HepG2 (cell line): ENCODE measurements around the gene LITAFD. TPM values are rescaled to one million over a fixed set of nuclear protein-coding genes. Genes with fewer than 3 reads are reported as not detected.

Experiments
- ATM ChIP-seq: fragments of 450-650 bp; IDR thresholded peaks from 2 replicates; pipeline ENCODE4 v1.7.1; 2017; ENCODE audit warnings: mild to moderate bottlenecking, borderline replicate concordance
- HMGA1 ChIP-seq: sonication (generic); formaldehyde crosslinking; conservative IDR thresholded peaks from 2 replicates; pipeline ENCODE4 v1.4.0; 2020; ENCODE audit warnings: missing genetic modification reagents
- MYC ChIP-seq: sonication (generic); formaldehyde crosslinking; IDR thresholded peaks from 2 replicates; pipeline ENCODE4 v1.9.0; 2021; ENCODE audit warnings: missing genetic modification reagents, borderline replicate concordance
- PITX1 ChIP-seq: sonication (generic); formaldehyde crosslinking; IDR thresholded peaks from 2 replicates; pipeline ENCODE4 v1.5.1; 2020; ENCODE audit warnings: mild to moderate bottlenecking, missing genetic modification reagents
- REXO4 ChIP-seq: sonication (generic); formaldehyde crosslinking; IDR thresholded peaks from 2 replicates; pipeline ENCODE4 v1.8.0; 2022; ENCODE audit warnings: missing genetic modification reagents, mild to moderate bottlenecking, borderline replicate concordance
- RORA ChIP-seq: sonication (generic); formaldehyde crosslinking; IDR thresholded peaks from 2 replicates; pipeline ENCODE4 v1.5.0; 2020; ENCODE audit warnings: mild to moderate bottlenecking, missing genetic modification reagents, moderate library complexity
- ZNF546 ChIP-seq: sonication (generic); formaldehyde crosslinking; conservative IDR thresholded peaks from 2 replicates; pipeline ENCODE4 v1.8.1; 2023; ENCODE audit warnings: mild to moderate bottlenecking, missing genetic modification reagents
- polyA plus RNA-seq, 8 experiments: library from polyadenylated mRNA; depleted of rRNA in 3 of 8; stranded (reverse) in 7 of 8; unstranded in 1 of 8; fragments of >200 nt; fragmentation: Illumina TruSeq in 4 of 8; extraction: Trizol in 4 of 8; gene quantifications; 2 replicates each; pipeline versions ENCODE4 v1.2.1 to v1.2.3, GENCODE V29; 2011 to 2016; ENCODE audit warnings: low read depth in 4 of 8, missing spikeins in 1 of 8, mixed read lengths in 1 of 8; ENCODE audit not compliant: insufficient read depth in 1 of 8
- total RNA-seq, 5 experiments: library from RNA; depleted of rRNA; stranded (reverse); fragments of >200 nt; fragmentation: Illumina TruSeq; extraction: Trizol; gene quantifications; 2 replicates each; pipeline ENCODE4 v1.2.3, GENCODE V29; 2016; ENCODE audit warnings: low read depth in 1 of 5
- TF ChIP-seq, protein P1 (sequence below): sonication (generic); formaldehyde crosslinking; IDR thresholded peaks from 2 replicates; pipeline ENCODE4 v1.4.0; 2020; ENCODE audit warnings: missing genetic modification reagents
- TF ChIP-seq, protein P2 (sequence below): sonication (generic); formaldehyde crosslinking; IDR thresholded peaks from 2 replicates; pipeline ENCODE4 v1.4.0; 2020; ENCODE audit warnings: missing genetic modification reagents
- TF ChIP-seq, protein P3 (sequence below): sonication (generic); formaldehyde crosslinking; IDR thresholded peaks from 2 replicates; pipeline ENCODE4 v1.4.0; 2020; ENCODE audit warnings: missing genetic modification reagents
- TF ChIP-seq, protein P4 (sequence below), 2 experiments: IDR thresholded peaks; 2 replicates each; pipeline ENCODE4 v1.6.1; 2011 to 2012; ENCODE audit warnings: low read length in 2 of 2, borderline replicate concordance in 1 of 2, low read depth in 1 of 2, mild to moderate bottlenecking in 1 of 2, moderate library complexity in 1 of 2
- TF ChIP-seq, protein P5 (sequence below): sonication (generic); formaldehyde crosslinking; IDR thresholded peaks from 2 replicates; pipeline ENCODE4 v1.5.1; 2020; ENCODE audit warnings: mild to moderate bottlenecking, missing genetic modification reagents, moderate library complexity
- TF ChIP-seq, protein P6 (sequence below): sonication (generic); formaldehyde crosslinking; IDR thresholded peaks from 2 replicates; pipeline ENCODE4 v1.5.0; 2020; ENCODE audit warnings: missing genetic modification reagents

LITAFD gene
- total and polyA plus RNA-seq, 2 of the 13 experiments (the other 11 are each of a cell fraction or from before 2014, with no cell fraction given), result not detected

DNA sequence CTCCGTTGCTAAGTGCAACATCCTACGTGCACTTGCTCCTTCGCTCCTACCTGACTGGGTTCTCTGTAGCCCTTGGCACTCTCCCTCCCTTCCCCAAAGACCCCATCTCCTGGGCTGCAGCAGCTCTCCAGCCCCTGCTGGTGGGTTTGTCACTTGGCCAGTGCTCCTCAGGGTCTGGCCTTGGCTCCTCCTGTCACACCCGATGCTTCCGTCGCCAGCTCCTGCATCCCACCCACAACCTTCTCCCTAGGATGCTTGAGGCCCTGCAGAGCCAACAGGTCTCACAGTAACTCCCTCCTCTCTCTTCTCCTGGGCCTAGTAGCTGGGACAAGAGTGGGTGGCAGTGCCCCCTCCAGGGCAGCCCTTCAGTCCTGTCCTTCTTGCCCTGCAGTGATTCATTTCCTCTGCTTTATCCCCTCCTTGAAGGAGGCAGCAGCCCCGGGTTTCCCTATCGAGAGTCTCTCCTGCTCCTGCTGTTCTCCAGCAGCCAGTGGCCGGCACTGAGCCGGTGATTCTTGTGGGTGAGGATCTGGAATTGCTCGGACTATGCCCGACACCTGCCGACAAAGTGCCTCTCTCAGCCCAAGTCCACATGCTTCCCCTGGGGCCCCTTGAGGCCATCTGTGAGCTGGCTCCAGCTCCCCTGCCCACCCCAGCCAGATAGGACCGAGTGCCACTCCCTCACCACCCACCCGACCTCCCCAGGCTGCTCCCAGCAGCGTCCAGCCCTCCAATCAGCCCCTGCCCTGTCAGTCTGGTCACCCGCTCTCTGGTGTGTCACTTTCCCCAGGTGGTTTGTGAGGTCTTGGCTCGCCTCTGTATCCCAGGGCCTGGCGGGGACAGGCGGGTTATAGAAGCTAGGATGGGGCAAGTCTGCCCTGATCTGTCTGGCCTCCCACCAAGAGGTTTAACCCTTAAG is 3.8 kb downstream of the LITAFD start (continued):
- TF ChIP-seq, protein P1, sequence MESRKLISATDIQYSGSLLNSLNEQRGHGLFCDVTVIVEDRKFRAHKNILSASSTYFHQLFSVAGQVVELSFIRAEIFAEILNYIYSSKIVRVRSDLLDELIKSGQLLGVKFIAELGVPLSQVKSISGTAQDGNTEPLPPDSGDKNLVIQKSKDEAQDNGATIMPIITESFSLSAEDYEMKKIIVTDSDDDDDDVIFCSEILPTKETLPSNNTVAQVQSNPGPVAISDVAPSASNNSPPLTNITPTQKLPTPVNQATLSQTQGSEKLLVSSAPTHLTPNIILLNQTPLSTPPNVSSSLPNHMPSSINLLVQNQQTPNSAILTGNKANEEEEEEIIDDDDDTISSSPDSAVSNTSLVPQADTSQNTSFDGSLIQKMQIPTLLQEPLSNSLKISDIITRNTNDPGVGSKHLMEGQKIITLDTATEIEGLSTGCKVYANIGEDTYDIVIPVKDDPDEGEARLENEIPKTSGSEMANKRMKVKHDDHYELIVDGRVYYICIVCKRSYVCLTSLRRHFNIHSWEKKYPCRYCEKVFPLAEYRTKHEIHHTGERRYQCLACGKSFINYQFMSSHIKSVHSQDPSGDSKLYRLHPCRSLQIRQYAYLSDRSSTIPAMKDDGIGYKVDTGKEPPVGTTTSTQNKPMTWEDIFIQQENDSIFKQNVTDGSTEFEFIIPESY, result no peak
- TF ChIP-seq MYC (CRISPR knock-in tag) (peak; percentile 58; the same call in 1 of the 2 replicates), ZNF546 (CRISPR knock-in tag) (no peak), HMGA1 (CRISPR knock-in tag) (no peak), PITX1 (CRISPR knock-in tag) (no peak), RORA (CRISPR knock-in tag) (no peak), REXO4 (CRISPR knock-in tag) (no peak), ATM (no peak)
- TF ChIP-seq, protein P2, sequence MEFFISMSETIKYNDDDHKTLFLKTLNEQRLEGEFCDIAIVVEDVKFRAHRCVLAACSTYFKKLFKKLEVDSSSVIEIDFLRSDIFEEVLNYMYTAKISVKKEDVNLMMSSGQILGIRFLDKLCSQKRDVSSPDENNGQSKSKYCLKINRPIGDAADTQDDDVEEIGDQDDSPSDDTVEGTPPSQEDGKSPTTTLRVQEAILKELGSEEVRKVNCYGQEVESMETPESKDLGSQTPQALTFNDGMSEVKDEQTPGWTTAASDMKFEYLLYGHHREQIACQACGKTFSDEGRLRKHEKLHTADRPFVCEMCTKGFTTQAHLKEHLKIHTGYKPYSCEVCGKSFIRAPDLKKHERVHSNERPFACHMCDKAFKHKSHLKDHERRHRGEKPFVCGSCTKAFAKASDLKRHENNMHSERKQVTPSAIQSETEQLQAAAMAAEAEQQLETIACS (CRISPR knock-in tag), result no peak
- TF ChIP-seq, protein P3, sequence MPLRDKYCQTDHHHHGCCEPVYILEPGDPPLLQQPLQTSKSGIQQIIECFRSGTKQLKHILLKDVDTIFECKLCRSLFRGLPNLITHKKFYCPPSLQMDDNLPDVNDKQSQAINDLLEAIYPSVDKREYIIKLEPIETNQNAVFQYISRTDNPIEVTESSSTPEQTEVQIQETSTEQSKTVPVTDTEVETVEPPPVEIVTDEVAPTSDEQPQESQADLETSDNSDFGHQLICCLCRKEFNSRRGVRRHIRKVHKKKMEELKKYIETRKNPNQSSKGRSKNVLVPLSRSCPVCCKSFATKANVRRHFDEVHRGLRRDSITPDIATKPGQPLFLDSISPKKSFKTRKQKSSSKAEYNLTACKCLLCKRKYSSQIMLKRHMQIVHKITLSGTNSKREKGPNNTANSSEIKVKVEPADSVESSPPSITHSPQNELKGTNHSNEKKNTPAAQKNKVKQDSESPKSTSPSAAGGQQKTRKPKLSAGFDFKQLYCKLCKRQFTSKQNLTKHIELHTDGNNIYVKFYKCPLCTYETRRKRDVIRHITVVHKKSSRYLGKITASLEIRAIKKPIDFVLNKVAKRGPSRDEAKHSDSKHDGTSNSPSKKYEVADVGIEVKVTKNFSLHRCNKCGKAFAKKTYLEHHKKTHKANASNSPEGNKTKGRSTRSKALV (CRISPR knock-in tag), result no peak
- TF ChIP-seq, protein P4, sequence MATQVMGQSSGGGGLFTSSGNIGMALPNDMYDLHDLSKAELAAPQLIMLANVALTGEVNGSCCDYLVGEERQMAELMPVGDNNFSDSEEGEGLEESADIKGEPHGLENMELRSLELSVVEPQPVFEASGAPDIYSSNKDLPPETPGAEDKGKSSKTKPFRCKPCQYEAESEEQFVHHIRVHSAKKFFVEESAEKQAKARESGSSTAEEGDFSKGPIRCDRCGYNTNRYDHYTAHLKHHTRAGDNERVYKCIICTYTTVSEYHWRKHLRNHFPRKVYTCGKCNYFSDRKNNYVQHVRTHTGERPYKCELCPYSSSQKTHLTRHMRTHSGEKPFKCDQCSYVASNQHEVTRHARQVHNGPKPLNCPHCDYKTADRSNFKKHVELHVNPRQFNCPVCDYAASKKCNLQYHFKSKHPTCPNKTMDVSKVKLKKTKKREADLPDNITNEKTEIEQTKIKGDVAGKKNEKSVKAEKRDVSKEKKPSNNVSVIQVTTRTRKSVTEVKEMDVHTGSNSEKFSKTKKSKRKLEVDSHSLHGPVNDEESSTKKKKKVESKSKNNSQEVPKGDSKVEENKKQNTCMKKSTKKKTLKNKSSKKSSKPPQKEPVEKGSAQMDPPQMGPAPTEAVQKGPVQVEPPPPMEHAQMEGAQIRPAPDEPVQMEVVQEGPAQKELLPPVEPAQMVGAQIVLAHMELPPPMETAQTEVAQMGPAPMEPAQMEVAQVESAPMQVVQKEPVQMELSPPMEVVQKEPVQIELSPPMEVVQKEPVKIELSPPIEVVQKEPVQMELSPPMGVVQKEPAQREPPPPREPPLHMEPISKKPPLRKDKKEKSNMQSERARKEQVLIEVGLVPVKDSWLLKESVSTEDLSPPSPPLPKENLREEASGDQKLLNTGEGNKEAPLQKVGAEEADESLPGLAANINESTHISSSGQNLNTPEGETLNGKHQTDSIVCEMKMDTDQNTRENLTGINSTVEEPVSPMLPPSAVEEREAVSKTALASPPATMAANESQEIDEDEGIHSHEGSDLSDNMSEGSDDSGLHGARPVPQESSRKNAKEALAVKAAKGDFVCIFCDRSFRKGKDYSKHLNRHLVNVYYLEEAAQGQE (IDR thresholded peaks at IDR 0.05; ENCODE audit: borderline replicate concordance in 1 of 2, low read depth in 1 of 2, low read length in 2 of 2), result no peak
- TF ChIP-seq, protein P5, sequence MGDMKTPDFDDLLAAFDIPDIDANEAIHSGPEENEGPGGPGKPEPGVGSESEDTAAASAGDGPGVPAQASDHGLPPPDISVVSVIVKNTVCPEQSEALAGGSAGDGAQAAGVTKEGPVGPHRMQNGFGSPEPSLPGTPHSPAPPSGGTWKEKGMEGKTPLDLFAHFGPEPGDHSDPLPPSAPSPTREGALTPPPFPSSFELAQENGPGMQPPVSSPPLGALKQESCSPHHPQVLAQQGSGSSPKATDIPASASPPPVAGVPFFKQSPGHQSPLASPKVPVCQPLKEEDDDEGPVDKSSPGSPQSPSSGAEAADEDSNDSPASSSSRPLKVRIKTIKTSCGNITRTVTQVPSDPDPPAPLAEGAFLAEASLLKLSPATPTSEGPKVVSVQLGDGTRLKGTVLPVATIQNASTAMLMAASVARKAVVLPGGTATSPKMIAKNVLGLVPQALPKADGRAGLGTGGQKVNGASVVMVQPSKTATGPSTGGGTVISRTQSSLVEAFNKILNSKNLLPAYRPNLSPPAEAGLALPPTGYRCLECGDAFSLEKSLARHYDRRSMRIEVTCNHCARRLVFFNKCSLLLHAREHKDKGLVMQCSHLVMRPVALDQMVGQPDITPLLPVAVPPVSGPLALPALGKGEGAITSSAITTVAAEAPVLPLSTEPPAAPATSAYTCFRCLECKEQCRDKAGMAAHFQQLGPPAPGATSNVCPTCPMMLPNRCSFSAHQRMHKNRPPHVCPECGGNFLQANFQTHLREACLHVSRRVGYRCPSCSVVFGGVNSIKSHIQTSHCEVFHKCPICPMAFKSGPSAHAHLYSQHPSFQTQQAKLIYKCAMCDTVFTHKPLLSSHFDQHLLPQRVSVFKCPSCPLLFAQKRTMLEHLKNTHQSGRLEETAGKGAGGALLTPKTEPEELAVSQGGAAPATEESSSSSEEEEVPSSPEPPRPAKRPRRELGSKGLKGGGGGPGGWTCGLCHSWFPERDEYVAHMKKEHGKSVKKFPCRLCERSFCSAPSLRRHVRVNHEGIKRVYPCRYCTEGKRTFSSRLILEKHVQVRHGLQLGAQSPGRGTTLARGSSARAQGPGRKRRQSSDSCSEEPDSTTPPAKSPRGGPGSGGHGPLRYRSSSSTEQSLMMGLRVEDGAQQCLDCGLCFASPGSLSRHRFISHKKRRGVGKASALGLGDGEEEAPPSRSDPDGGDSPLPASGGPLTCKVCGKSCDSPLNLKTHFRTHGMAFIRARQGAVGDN, result peak; percentile 87
- TF ChIP-seq, protein P6, sequence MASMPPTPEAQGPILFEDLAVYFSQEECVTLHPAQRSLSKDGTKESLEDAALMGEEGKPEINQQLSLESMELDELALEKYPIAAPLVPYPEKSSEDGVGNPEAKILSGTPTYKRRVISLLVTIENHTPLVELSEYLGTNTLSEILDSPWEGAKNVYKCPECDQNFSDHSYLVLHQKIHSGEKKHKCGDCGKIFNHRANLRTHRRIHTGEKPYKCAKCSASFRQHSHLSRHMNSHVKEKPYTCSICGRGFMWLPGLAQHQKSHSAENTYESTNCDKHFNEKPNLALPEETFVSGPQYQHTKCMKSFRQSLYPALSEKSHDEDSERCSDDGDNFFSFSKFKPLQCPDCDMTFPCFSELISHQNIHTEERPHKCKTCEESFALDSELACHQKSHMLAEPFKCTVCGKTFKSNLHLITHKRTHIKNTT (CRISPR knock-in tag), result no peak
